MCF 10A (cell line): ENCODE data around the gene RHOBTB1. TPM values are rescaled to one million over a fixed set of nuclear protein-coding genes. Genes with fewer than 3 reads are reported as not detected.

Source experiments
- BruUV-seq: library from RNA; stranded (reverse); fragments of 400-500 nt; replicated peaks from 2 replicates; lab custom pipeline; 2021; lab: Mats Ljungman, UMichigan
- CTCF ChIA-PET: fragments of 300-600 bp; sonication (Branson Sonifier 250); formaldehyde crosslinking; extraction: SDS; loops from one replicate; lab custom pipeline; 2021; ENCODE audit warnings: antibody characterized with exemption, inconsistent platforms; lab: Yijun Ruan, JAX
- POLR2A ChIA-PET: fragments of 300-600, 350-650 bp; sonication (Branson Sonifier 250); formaldehyde crosslinking; extraction: SDS; loops from one replicate; lab custom pipeline; 2020; ENCODE audit warnings: antibody characterized with exemption, inconsistent platforms; lab: Yijun Ruan, JAX
- DNase-seq: peaks from one replicate; pipeline ENCODE4 v3.0.0-alpha.2; 2018; ENCODE audit not compliant: unreplicated experiment
- H3K27ac Mint-ChIP-seq: one replicate; pipeline ENCODE4 v1.8.0; 2022; ENCODE audit warnings: mild to moderate bottlenecking, low read depth, mixed read lengths; ENCODE audit not compliant: unreplicated experiment
- H3K27me3 Mint-ChIP-seq: one replicate; pipeline ENCODE4 v1.8.0; 2022; ENCODE audit warnings: mixed read lengths; ENCODE audit not compliant: insufficient read depth, unreplicated experiment
- H3K36me3 Mint-ChIP-seq: one replicate; pipeline ENCODE4 v1.8.0; 2022; ENCODE audit warnings: mild to moderate bottlenecking, moderate library complexity, mixed read lengths; ENCODE audit not compliant: insufficient read depth, unreplicated experiment
- H3K4me1 Mint-ChIP-seq: one replicate; pipeline ENCODE4 v1.8.0; 2022; ENCODE audit warnings: mixed read lengths; ENCODE audit not compliant: insufficient read depth, unreplicated experiment
- H3K4me3 Mint-ChIP-seq: one replicate; pipeline ENCODE4 v1.8.0; 2022; ENCODE audit warnings: mild to moderate bottlenecking, moderate library complexity, mixed read lengths; ENCODE audit not compliant: unreplicated experiment
- H3K9me3 Mint-ChIP-seq: one replicate; pipeline ENCODE4 v1.8.0; 2022; ENCODE audit warnings: mixed read lengths; ENCODE audit not compliant: unreplicated experiment
- intact Hi-C: fragments of 100-400 bp; cut with micrococcal nuclease; formaldehyde crosslinking; loops from 2 replicates; pipeline ENCODE4 v1.14.1; 2022
- total RNA-seq: library from RNA; stranded (reverse); gene quantifications from 2 replicates; pipeline ENCODE4 v1.2.3, GENCODE V29; 2022
- TF ChIP-seq, protein P1 (sequence below): fragments of 200-600 bp; IDR thresholded peaks from one replicate; pipeline ENCODE4 v1.8.0; 2022; ENCODE audit warnings: antibody characterized with exemption, mild to moderate bottlenecking; ENCODE audit not compliant: unreplicated experiment

The RHOBTB1 gene
- total RNA-seq, 1 experiment from 2014 or later, result 0.70 TPM

DNA sequence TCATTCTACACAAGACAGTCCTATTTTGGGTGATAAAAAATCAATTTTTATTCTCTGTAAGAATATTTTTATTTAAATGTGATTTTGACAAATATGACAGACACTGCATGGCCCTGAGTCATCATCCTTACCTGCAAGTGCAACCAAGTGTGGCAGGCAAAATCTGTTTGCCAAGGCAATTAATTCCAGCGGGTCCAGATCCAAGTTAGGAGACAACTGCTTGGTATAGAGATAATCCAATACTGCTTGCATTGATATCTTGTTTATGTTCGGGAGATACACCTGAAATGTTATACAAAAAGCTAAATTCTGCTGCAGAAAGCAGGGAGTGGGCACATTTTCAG lies 66.2 kb downstream of the RHOBTB1 start:
- TF ChIP-seq, protein P1, sequence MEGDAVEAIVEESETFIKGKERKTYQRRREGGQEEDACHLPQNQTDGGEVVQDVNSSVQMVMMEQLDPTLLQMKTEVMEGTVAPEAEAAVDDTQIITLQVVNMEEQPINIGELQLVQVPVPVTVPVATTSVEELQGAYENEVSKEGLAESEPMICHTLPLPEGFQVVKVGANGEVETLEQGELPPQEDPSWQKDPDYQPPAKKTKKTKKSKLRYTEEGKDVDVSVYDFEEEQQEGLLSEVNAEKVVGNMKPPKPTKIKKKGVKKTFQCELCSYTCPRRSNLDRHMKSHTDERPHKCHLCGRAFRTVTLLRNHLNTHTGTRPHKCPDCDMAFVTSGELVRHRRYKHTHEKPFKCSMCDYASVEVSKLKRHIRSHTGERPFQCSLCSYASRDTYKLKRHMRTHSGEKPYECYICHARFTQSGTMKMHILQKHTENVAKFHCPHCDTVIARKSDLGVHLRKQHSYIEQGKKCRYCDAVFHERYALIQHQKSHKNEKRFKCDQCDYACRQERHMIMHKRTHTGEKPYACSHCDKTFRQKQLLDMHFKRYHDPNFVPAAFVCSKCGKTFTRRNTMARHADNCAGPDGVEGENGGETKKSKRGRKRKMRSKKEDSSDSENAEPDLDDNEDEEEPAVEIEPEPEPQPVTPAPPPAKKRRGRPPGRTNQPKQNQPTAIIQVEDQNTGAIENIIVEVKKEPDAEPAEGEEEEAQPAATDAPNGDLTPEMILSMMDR, result no peak
- no peak overlapping the region for H3K27ac Mint-ChIP-seq
- intact Hi-C loops, result no loop called here
- DNase-seq, result no peak
- no peak overlapping the region for H3K4me3 Mint-ChIP-seq
- H3K4me1 Mint-ChIP-seq, result peaks cover 6% of the 10 kb centered on the region
- POLR2A ChIA-PET, result no interaction called here
- H3K36me3 Mint-ChIP-seq, result no peaks in the 10 kb centered on the region
- CTCF ChIA-PET, result interaction anchor here (0.6 to 1.0 kb wide), 3 partner anchors 61 to 198 kb away, joined by 3 read pairs; no protein-coding TSS in a partner anchor
- no peaks in the 10 kb centered on the region for H3K27me3 Mint-ChIP-seq
- no peaks in the 10 kb centered on the region for H3K9me3 Mint-ChIP-seq
- no TSS peak for BruUV-seq

DNA sequence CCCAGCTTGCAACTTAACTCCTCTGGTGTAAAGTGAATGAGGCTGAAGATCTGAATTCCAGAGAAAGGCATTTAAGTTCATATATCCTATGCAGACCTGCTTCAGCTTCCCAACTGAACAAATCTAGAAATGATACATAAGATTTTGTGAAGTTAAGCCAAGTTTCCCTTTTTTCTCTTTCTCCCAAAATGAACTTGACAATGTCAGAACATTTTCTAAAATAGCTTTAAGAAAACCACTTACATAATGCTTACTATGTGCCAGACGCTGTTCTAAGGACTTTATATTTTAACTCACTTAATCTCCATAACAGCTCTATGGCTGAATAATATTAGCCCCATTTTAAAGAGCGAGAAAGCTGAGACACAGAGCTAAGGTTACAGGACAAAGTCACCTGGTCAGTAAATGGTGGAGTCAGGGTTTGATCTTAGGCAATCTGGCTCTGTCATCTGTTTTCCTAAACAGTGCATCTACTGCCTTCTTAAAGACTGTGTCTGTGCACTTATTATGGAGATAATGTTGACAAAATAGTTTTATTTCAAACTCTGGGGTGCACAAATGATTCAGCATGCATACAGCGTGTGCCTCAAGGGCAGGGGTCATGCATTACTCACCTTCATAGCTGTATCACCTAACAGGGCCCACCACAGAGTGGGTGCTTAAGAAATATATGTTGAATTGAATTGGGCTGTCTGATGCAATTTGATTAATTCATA lies 66.8 kb downstream of the RHOBTB1 start:
- intact Hi-C loops, result no loop called here
- no TSS peak for BruUV-seq
- TF ChIP-seq, protein P1, result no peak
- Mint-ChIP-seq H3K4me1 (peaks cover 6% of the 10 kb centered on the region), H3K9me3 (no peaks in the 10 kb centered on the region), H3K36me3 (no peaks in the 10 kb centered on the region), H3K27ac (no peak overlapping the region), H3K27me3 (no peaks in the 10 kb centered on the region), H3K4me3 (no peak overlapping the region)
- no peak for DNase-seq
- ChIA-PET CTCF (interaction anchor here (0.6 to 0.7 kb wide), 2 partner anchors 62 to 198 kb away, joined by 3 read pairs; no protein-coding TSS in a partner anchor), POLR2A (interaction anchor here (1.5 kb wide), 1 partner anchor 67 kb away, joined by 4 read pairs; the partner anchor contains the start of gene RHOBTB1)

DNA sequence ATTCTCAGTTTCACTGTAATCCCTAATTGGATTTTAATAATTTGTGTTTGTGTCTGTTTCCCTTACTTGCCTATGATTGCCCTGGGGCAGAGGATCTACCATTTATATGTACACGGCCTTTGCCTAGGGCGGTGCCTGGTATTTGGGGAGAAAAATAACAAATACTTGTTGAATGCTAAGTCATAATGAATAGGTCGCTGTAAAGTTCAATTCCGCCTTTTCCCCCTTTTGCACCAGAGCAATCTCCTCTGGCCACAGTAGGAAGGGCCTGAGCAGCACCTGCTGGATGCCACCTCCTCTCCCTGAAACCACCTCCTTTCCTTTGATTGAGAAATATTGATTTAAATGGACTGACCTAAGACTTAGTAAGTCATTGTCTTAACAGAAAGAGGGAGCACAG lies 70.2 kb downstream of the RHOBTB1 start:
- no TSS peak for BruUV-seq
- Mint-ChIP-seq H3K27ac (no peak overlapping the region), H3K4me3 (no peak overlapping the region), H3K9me3 (no peaks in the 10 kb centered on the region), H3K27me3 (no peaks in the 10 kb centered on the region), H3K36me3 (no peaks in the 10 kb centered on the region), H3K4me1 (peaks cover 6% of the 10 kb centered on the region)
- intact Hi-C loops, result no loop called here
- CTCF ChIA-PET, result no interaction called here
- DNase-seq, result no peak
- POLR2A ChIA-PET, result no interaction called here
- TF ChIP-seq, protein P1, result no peak

DNA sequence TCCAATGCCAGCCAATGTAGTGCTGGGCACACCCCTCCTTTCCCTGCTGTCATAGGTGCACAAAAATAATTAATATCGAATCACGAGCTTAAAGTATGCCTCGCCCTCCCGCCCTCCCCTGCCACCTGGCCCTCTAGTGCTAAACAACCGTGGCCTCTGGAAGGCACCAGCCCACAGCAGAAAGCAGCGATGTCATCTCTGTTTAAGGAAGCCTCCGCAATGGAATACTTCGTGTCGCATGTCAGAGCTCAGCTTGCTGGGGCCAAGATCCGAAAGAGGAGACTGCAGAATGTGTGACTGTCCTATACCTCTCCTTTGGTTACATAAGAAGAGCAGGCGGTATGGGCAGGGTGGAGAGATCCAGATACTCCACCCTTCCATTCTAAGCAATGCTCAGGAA lies 71.5 kb downstream of the RHOBTB1 start:
- CTCF ChIA-PET, result interaction anchor here (0.6 kb wide), 2 partner anchors 280 to 1033 kb away, joined by 3 to 5 read pairs; no protein-coding TSS in a partner anchor
- H3K9me3 Mint-ChIP-seq, result no peaks in the 10 kb centered on the region
- intact Hi-C loops, result no loop called here

More for the DNA sequence above, 71.5 kb downstream of the RHOBTB1 start:
- BruUV-seq, result no TSS peak
- POLR2A ChIA-PET, result no interaction called here
- Mint-ChIP-seq H3K4me3 (no peak overlapping the region), H3K27me3 (no peaks in the 10 kb centered on the region), H3K27ac (no peak overlapping the region), H3K4me1 (no peaks in the 10 kb centered on the region), H3K36me3 (no peaks in the 10 kb centered on the region)
- DNase-seq, result no peak
- TF ChIP-seq, protein P1, result no peak
